GM20000 (cell line): Measurements from ENCODE around the gene MEAF6.
"Not testable (repeated sequence)": the region's sequence is repeated elsewhere in the genome, so short reads cannot be mapped to it uniquely, and the experiment has no call there.

Source experiments
- DNase-seq: peaks from one replicate; pipeline ENCODE4 v3.0.0; 2012; ENCODE audit warnings: low spot score
- CTCF ChIP-seq: IDR thresholded peaks from 2 replicates; pipeline ENCODE4 v1.5.1; 2012; ENCODE audit warnings: mild to moderate bottlenecking, control low read depth; ENCODE audit errors: extremely low read depth, missing control alignments

MEAF6 gene

GRCh38 chr1:37515185-37516034 is 844 bp upstream of the MEAF6 start:
- DNase-seq: peak; percentile 15
- TF ChIP-seq CTCF: no peak

DNA sequence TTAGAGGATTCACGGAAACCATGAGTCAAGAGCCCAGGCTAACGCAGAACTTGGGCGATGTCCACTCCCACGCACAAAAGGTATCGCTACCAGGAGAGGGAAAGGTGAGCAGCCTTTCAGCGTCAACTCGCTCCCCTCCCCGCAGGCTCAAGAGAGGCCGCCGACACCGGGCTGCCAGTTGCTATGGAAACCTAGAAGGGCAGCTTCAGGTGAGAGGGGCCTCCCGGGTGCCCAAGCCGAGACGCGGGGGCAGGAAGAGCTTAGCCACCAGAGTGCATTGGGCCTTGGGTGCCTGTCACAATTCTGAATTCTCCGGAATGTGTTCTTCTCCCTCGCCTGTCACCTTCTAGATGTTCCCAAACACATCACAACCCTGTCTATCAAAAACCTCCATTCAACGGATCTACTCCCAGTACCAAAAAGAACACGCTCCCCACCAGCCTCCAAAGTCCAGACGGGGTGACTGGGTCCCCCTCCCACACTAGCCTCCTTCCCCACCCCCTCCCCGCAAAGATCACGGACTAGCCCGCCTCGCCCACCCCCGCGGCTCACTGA is 694 bp downstream of the MEAF6 start:
- DNase-seq: peak; percentile 69
- no peak for TF ChIP-seq CTCF

GRCh38 chr1:37509181-37509580 is 5.4 kb downstream of the MEAF6 start:
- no peak for TF ChIP-seq CTCF
- DNase-seq: no peak

- TF ChIP-seq CTCF: no peak
- no peak for DNase-seq
Observed at GRCh38 chr1:37506740-37507139, 7.8 kb downstream of the MEAF6 start.

- not testable (repeated sequence) for DNase-seq
Observed at GRCh38 chr1:37502791-37503190, 11.8 kb downstream of the MEAF6 start.

GRCh38 chr1:37502104-37502503 is 12.5 kb downstream of the MEAF6 start:
- TF ChIP-seq CTCF: no peak
- no peak for DNase-seq

GRCh38 chr1:37501661-37502060 is 12.9 kb downstream of the MEAF6 start:
- TF ChIP-seq CTCF: no peak
- no peak for DNase-seq
